PC-3 (cell line): Measurements from ENCODE around the gene SLC43A3. TPM values are rescaled to one million over a fixed set of nuclear protein-coding genes. Genes with fewer than 3 reads are reported as not detected.
A peak's percentile ranks its signal among the peaks of the same experiment; 100 is the strongest.

Source experiments
- ATAC-seq: fragments of 200-7000 bp; cut with Tn5 transposase; 2 replicates; pipeline ENCODE4 v1.9.1; 2020; ENCODE audit warnings: mild to moderate bottlenecking, moderate library complexity
- BruUV-seq: library from RNA; stranded (reverse); fragments of 400-500 nt; replicated peaks from 2 replicates; lab custom pipeline; 2021; lab: Mats Ljungman, UMichigan
- CTCF ChIA-PET: fragments of 300-600 bp; sonication (Branson Sonifier 250); formaldehyde crosslinking; loops from one replicate; lab custom pipeline; 2022; ENCODE audit warnings: antibody characterized with exemption; lab: Charles Lee
- POLR2A ChIA-PET: fragments of 300-600 bp; sonication (Branson Sonifier 250); formaldehyde crosslinking; loops from one replicate; lab custom pipeline; 2022; ENCODE audit warnings: antibody characterized with exemption; ENCODE audit not compliant: unreplicated experiment; lab: Charles Lee
- DNase-seq: peaks from one replicate; pipeline ENCODE4 v3.0.0-alpha.2; 2015
- H2AFZ ChIP-seq: fragments of 300-600 bp; sonication (generic); 2 replicates; pipeline ENCODE4 v1.6.0; 2016; ENCODE audit warnings: antibody characterized with exemption, low read length
- H3F3A ChIP-seq: fragments of 300-600 bp; sonication (generic); one replicate; pipeline ENCODE4 v1.6.0; 2017; ENCODE audit warnings: antibody characterized with exemption, low read length, control low read depth, mild to moderate bottlenecking; ENCODE audit not compliant: unreplicated experiment
- H3K27ac ChIP-seq: fragments of 300-600 bp; sonication (generic); 2 replicates; pipeline ENCODE4 v1.5.1; 2016; ENCODE audit warnings: mild to moderate bottlenecking, low read length
- H3K27me3 ChIP-seq: fragments of 300-600 bp; sonication (generic); 2 replicates; pipeline ENCODE4 v1.6.1; 2016; ENCODE audit warnings: low read length, mixed read lengths
- H3K36me3 ChIP-seq: fragments of 300-600 bp; sonication (generic); 2 replicates; pipeline ENCODE4 v1.6.1; 2016; ENCODE audit warnings: low read depth, mixed run types, low read length, mixed read lengths
- H3K4me1 ChIP-seq: fragments of 300-600 bp; sonication (generic); 2 replicates; pipeline ENCODE4 v1.5.1; 2016; ENCODE audit warnings: low read length; ENCODE audit not compliant: insufficient read depth
- H3K4me2 ChIP-seq: fragments of 300-600 bp; sonication (generic); 2 replicates; pipeline ENCODE4 v1.6.0; 2016; ENCODE audit warnings: low read length
- H3K4me3 ChIP-seq: fragments of 300-600 bp; sonication (generic); 2 replicates; pipeline ENCODE4 v1.5.1; 2016; ENCODE audit warnings: mild to moderate bottlenecking, low read length, mixed read lengths
- H3K79me2 ChIP-seq: fragments of 300-600 bp; sonication (generic); 2 replicates; pipeline ENCODE4 v1.6.1; 2017; ENCODE audit warnings: low read length, mixed read lengths
- H3K9ac ChIP-seq: fragments of 300-600 bp; sonication (generic); 2 replicates; pipeline ENCODE4 v1.6.0; 2016; ENCODE audit warnings: mild to moderate bottlenecking, low read length
- H3K9me2 ChIP-seq: fragments of 300-600 bp; sonication (generic); replicated peaks from 2 replicates; pipeline ENCODE4 v1.6.1; 2016; ENCODE audit warnings: mixed run types, low read length, mixed read lengths
- H3K9me3 ChIP-seq: fragments of 300-600 bp; sonication (generic); 2 replicates; pipeline ENCODE4 v1.6.1; 2016; ENCODE audit warnings: low read length, mixed read lengths
- H4K20me1 ChIP-seq: fragments of 300-600 bp; sonication (generic); 2 replicates; pipeline ENCODE4 v1.6.1; 2016; ENCODE audit warnings: low read length, mixed read lengths
- CTCF ChIP-seq: fragments of 300-600 bp; sonication (generic); conservative IDR thresholded peaks from 2 replicates; pipeline ENCODE4 v1.5.1; 2017; ENCODE audit warnings: antibody characterized with exemption, low read depth, mild to moderate bottlenecking, low read length
- EZH2 ChIP-seq: fragments of 300-600 bp; sonication (generic); IDR thresholded peaks from one replicate; pipeline ENCODE4 v1.6.1; 2017; ENCODE audit warnings: antibody characterized with exemption, mild to moderate bottlenecking, low read length; ENCODE audit not compliant: unreplicated experiment
- EZH2phosphoT487 ChIP-seq: fragments of 300-600 bp; sonication (generic); IDR thresholded peaks from 2 replicates; pipeline ENCODE4 v1.6.1; 2018; ENCODE audit warnings: mild to moderate bottlenecking, antibody characterized with exemption, low read length, borderline replicate concordance
- intact Hi-C: fragments of 100-400 bp; cut with micrococcal nuclease; formaldehyde crosslinking; loops from 2 replicates; pipeline ENCODE4 v1.9.0; 2023
- total RNA-seq: library from RNA; depleted of rRNA; stranded (reverse); fragments of >200 nt; gene quantifications from 2 replicates; pipeline ENCODE4 v1.2.3, GENCODE V29; 2014

The SLC43A3 gene
- total RNA-seq, 1 experiment from 2014 or later = 35.0 TPM

DNA sequence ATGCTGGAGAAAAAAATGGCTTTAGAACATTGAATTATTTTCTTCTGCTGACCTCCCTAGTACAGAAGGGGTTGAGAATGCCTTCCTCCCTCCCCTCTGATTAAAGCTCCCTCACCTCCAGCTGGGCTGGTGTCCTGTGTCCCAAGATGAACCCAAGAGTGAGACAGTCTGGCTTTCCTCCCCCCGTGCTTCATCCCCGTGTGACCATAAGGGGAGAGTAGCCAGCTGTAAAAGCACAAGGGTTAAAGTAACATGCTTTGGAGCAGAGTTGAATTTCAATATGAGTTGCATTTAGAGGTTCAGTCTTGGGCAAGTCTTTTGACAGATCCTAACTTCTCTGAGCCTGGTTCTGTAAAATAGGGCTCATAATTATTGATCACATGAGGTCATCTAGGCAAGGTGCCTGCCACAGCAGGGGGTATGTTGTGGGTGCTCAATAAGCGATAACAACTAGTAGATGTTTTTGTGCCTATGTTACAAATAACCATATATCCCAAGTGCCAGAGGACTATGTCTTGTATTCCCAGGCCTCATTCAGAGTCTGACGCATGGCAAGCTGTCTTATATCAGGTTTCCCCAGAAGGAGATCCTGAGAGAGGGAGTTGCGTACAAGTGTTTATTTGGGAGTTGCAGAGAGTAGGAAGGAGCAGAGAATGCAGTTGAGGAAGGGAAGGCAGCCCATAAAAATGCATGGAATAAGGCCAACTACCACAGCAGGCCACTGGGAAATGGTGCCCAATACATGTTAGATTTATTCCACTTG is 40.6 kb downstream of the SLC43A3 start:
- Histone ChIP-seq H3K4me1 (no peaks in the 10 kb centered on the region), H3K4me3 (no peak overlapping the region), H2AFZ (no peak overlapping the region), H4K20me1 (no peaks in the 10 kb centered on the region), H3K9ac (no peak overlapping the region), H3K9me3 (no peaks in the 10 kb centered on the region), H3K9me2 (no peaks in the 10 kb centered on the region), H3K79me2 (no peaks in the 10 kb centered on the region), H3K27ac (no peak overlapping the region), H3F3A (no peaks in the 10 kb centered on the region), H3K36me3 (no peaks in the 10 kb centered on the region), H3K27me3 (peaks cover 58% of the 10 kb centered on the region), H3K4me2 (no peak overlapping the region)
- no TSS peak for BruUV-seq
- intact Hi-C loops = no loop called here
- ATAC-seq (no peak), DNase-seq (no peak)
- ChIA-PET CTCF (no interaction called here), POLR2A (no interaction called here)
- TF ChIP-seq EZH2 (no peak), EZH2phosphoT487 (no peak), CTCF (no peak)

DNA sequence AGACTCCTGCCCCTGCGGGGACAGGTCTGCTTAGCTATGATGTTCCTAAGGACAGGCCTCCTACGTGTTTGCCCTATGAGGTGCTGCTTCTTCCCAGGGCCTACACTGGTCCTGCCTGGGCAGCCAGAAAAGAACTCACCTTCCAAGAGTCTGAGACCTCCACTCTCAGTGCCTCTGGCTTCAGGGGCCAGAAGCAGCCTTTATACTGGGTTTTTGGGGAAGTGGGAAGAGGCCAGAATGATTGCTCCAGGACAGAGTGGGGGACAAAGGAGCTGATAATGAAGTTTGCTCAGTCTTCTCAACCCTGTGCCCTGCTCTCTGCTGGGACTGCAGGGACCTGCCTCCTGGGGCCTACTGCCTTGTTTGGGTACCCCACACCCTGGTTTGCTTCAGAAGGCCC is 45.9 kb downstream of the SLC43A3 start, which contains the start of gene PRG3:
Gene PRG3, minus strand, starts transcription at position 176 of the 400 bp plus-strand sequence. CDS start 442 bp downstream, outside the sequence.
- no peak for TF ChIP-seq CTCF
- no peak for TF ChIP-seq EZH2
- TF ChIP-seq EZH2phosphoT487 = no peak

DNA sequence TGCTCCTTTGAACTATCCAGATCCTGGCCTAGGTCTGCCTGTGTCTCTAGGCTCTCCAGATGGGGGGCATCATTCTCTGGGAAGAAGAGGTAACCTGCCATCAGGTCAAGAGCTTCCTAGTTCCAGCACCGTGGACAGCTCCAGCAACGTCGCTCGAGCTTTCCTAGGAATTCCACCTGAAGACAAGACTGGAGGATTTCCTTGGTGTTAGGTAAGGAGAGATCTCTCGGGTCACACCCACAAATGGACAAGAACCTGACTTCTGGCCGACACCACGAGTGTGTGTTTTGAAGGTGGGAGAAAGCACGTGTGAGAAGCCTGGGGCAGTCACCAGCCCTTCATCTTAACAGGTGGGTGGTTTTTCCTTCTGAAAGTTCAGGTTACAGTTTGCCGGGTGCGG is 47.2 kb downstream of the SLC43A3 start:
- no peaks in the 10 kb centered on the region for H3K4me1 ChIP-seq
- H3K27ac ChIP-seq = no peak overlapping the region
- ChIA-PET POLR2A (no interaction called here), CTCF (no interaction called here)
- H3K9ac ChIP-seq = no peak overlapping the region
- ATAC-seq (no peak), DNase-seq (peak; percentile 65)
- H3K79me2 ChIP-seq = no peaks in the 10 kb centered on the region
- no peaks in the 10 kb centered on the region for H4K20me1 ChIP-seq
- peaks cover 14% of the 10 kb centered on the region; the same call in 1 of the 2 replicates for H3K27me3 ChIP-seq
- H3F3A ChIP-seq = no peaks in the 10 kb centered on the region
- no peaks in the 10 kb centered on the region for H3K9me3 ChIP-seq
- H2AFZ ChIP-seq = no peak overlapping the region
- H3K4me3 ChIP-seq = no peak overlapping the region
- TF ChIP-seq EZH2phosphoT487 (no peak), CTCF (no peak), EZH2 (no peak)
- no TSS peak for BruUV-seq
- intact Hi-C loops = no loop called here
- no peaks in the 10 kb centered on the region for H3K36me3 ChIP-seq
- no peak overlapping the region for H3K4me2 ChIP-seq
- no peaks in the 10 kb centered on the region for H3K9me2 ChIP-seq

More for the DNA sequence above, 45.9 kb downstream of the SLC43A3 start, which contains the start of gene PRG3:
- DNase-seq (no peak), ATAC-seq (no peak)
- peaks cover 24% of the 10 kb centered on the region; the same call in 1 of the 2 replicates for H3K27me3 ChIP-seq
- no peak within 1 kb of the TSS for H3K4me2 ChIP-seq
- no peaks in the 10 kb centered on the region for H3F3A ChIP-seq
- CTCF ChIA-PET = no interaction called here
- no peaks in the 10 kb centered on the region for H3K4me1 ChIP-seq
- no peak within 1 kb of the TSS for H3K27ac ChIP-seq
- no TSS peak for BruUV-seq
- H3K9ac ChIP-seq = no peak within 1 kb of the TSS
- no peaks in the 10 kb centered on the region for H3K9me3 ChIP-seq
- POLR2A ChIA-PET = no interaction called here
- no peaks in the 10 kb centered on the region for H4K20me1 ChIP-seq
- H3K4me3 ChIP-seq = no peak within 1 kb of the TSS
- intact Hi-C loops = no loop called here
- H2AFZ ChIP-seq = no peak within 1 kb of the TSS
- no peaks in the 10 kb centered on the region for H3K36me3 ChIP-seq
- H3K9me2 ChIP-seq = no peaks in the 10 kb centered on the region
- H3K79me2 ChIP-seq = no peaks in the 10 kb centered on the region
